Activated CD8-positive, alpha-beta memory T cell treated with anti-CD3 and anti-CD28 coated beads, Interleukin-2, amount 50 U/mL, for 48 hours (primary cell): Measurements from ENCODE around the gene RTTN.
"Not testable (repeated sequence)": the region's sequence is repeated elsewhere in the genome, so short reads cannot be mapped to it uniquely, and the experiment has no call there.

Source experiments
- DNase-seq: peaks from one replicate; pipeline ENCODE4 v3.0.0-alpha.2; 2020

Gene RTTN

GRCh38 chr18:69975294-69975693 lies 230.2 kb downstream of the RTTN start:
- not testable (repeated sequence) for DNase-seq

GRCh38 chr18:69974365-69974764 lies 231.1 kb downstream of the RTTN start:
- no peak for DNase-seq

GRCh38 chr18:69969491-69969890 lies 236.0 kb downstream of the RTTN start:
- DNase-seq, result no peak

GRCh38 chr18:69968039-69968438 lies 237.4 kb downstream of the RTTN start:
- DNase-seq, result no peak

GRCh38 chr18:69963196-69963595 lies 242.3 kb downstream of the RTTN start:
- no peak for DNase-seq

GRCh38 chr18:69961718-69962117 lies 243.8 kb downstream of the RTTN start:
- DNase-seq, result no peak

GRCh38 chr18:69958422-69958821 lies 247.1 kb downstream of the RTTN start:
- DNase-seq, result no peak

GRCh38 chr18:69957747-69958146 lies 247.7 kb downstream of the RTTN start:
- no peak for DNase-seq

GRCh38 chr18:69956665-69957620 lies 248.5 kb downstream of the RTTN start:
- no peak for DNase-seq

GRCh38 chr18:69956057-69956456 lies 249.4 kb downstream of the RTTN start:
- no peak for DNase-seq

GRCh38 chr18:69954719-69955480 lies 250.6 kb downstream of the RTTN start:
- DNase-seq, result no peak

- no peak for DNase-seq
Measured at GRCh38 chr18:69953191-69953590, 252.3 kb downstream of the RTTN start.
